HG03064 (cell line): Measurements from ENCODE around the gene LRP3.

ENCODE experiments used
- ATAC-seq: cut with Tn5 transposase; IDR thresholded peaks from one replicate; pipeline ENCODE4 v1.9.1; 2021; ENCODE audit warnings: low read depth; ENCODE audit not compliant: unreplicated experiment

LRP3 gene

DNA sequence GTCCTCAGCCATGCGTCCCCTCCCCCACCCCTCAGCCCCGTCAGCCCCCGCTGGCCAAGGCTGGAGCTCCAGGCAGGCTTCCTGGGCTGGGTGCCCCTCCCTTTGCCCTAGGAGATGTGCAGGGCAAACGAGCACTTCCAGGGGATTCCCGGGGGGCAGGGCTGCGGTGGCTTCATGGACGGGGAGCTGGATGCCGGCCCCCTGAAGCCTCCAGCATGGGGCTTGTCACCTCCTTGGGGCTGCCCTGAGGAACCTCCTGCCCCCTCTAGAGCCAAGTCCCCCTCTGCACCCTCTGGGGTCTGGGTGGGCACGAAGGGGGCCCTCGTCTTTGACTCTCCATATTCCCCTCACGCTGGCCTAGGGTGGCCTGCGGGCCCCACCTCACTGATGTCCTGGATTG lies 56.9 kb downstream of the LRP3 start:
- no peak for ATAC-seq

DNA sequence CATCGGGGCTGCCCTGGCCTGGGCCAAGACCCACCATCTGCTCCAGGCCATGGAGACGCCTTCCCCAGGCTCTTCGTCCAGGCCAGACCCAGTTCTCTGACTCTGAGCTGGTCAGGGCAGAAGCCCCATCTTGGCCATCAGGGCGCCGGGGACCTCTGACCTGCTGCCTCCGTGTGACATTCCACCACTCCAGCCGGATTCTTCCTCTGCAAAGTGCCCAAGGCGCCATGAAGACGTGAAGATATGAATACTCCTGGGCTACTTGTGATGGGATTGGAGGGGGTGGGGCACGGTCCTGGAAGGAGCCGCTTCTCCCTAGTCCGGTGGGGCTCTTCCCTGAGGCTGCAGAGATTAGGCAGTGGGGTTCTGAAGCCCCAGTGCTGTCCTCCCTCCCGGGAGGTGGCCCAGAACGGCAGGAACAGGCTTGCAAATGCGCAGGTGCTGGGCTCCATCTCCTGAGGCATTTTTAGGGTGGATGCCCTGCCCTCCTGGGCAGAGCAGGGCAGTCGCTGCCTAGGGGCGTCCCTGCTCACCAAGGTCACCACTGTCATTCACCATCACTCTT lies 57.5 kb downstream of the LRP3 start:
- no peak for ATAC-seq

DNA sequence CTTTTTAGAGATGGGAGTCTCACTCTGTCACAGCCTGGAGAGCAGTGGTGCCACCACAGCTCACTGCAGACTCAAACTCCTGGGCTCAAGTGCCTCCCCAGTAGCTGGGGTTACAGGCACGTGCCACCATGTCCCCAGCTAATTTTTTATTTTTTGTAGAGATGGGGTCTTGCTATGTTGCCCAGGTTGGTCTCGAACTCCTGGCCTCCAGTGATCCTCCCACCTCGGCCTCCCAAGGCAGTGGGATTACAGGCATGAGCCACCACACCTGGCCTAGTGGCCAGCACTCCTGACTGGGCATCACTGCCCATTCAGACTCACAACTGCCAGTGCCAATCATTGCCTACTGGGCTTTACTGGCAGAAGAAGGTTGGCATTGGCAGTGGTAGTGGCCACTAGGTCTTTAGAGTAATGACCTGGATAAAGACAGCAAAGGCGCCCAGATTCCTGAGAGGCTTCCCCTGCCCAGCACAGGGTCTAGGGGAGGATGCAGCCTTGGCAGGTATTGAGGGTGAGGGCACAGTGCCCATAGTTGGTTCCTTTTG lies 58.4 kb downstream of the LRP3 start:
- ATAC-seq, result no peak

DNA sequence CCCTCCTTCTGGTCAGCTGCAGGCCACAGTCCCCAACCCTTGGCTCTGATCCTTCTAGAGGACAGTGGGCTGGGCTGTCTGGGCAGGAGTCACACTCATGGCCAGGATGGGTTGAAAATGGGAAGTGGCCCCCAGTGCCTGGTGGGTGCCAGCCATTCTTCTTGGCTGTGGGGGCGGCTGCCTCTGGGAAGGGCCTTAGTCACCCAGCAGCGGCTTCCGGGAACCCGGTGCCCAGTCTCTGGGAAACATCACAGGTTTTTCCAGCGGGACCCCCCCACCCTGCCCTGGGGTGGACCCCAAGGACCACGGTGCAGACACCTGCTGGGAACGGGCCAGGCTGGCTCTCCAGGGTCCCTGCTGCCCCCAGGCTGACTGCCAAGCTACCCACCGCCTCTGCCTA lies 58.8 kb downstream of the LRP3 start:
- no peak for ATAC-seq

DNA sequence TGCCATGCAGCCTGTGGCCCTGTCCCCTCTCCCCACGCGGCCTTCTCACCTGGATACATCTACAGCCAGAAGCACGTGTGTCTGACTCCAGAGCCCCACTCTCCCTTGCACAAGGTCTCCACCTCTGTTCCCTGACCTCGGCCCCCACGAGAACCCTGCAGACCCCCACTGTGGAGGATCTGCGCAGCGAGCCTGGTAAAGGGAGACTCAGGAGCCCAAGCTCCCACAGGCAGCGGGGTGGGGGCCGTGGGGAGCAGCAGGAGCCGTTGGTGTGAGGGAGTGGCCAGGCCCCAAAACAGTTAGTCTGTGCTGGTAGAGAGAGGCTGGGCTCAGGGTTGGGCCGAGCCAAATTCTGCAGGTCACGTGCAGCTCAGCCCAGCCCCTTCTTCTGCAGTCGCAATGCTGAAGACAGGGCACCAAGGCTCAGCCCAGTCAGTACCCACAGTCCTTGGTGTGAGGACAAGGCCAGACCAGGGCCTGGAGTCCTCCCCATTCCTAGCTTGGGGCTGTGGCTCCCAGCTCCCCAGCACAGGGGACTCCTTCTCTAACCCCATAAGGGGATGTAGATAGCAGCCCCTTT lies 60.2 kb downstream of the LRP3 start:
- no peak for ATAC-seq

DNA sequence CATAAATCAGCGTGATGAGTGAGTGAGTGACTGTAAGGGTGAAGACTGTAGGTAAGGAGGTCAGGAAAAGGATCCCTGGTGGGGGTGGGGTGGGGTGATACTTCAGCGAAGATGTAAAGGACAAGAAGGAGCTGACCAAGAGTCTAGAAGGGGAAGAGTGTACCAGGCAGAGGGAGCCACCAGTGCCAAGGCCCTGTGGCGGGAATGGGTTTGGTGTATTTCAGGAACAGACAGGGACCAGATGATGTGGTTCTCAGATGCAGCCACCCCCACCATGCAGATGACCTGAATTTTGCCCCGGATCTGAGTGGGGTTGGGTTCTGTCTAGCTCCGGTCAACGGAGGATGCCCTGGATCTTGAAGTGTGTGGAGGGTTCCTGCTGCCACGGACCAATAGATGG lies 61.7 kb downstream of the LRP3 start:
- ATAC-seq, result no peak

DNA sequence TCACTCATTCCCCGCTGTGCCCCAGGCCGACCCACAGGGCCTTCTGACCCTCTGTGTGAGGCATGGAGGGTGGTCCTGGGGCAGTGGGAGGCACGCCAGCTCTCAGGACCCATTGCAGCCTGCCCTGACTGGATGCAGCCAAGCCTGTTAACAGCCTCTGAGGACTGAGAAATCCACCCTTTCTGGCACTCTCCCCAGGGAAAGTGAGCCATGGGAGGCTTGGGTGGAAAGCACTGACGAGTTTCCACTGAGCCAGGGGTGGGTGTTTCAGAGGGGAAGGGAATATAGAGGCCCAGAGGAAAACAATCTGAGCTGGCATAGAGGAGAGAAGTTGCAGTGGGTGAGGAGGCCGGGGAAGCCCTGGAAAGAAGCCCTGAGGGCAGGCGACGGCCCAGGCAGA lies 62.1 kb downstream of the LRP3 start:
- ATAC-seq, result no peak

DNA sequence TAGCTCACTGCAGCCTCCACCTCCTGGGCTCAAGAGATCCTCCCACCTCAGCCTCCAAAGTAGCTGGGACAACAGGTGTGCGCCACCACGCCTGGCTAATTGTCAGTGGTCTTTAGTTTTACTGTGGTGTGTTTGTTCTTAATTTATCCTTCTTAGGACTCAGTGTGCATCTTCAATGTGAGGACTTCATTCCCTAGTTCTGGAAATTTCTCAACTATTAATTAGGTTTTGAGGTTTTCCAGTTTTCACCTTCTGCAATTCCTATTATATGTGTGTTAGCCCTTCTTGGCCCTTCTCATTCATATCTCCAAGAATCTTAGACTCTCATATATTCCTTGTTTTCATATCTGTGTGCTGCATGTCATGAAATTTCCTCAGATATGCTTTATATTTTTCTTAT lies 63.7 kb downstream of the LRP3 start:
- no peak for ATAC-seq
